ENCODE measurements around the gene PTK7. TPM values are rescaled to one million over a fixed set of nuclear protein-coding genes. Genes with fewer than 3 reads are reported as not detected.
"Not testable (repeated sequence)": the region's sequence is repeated elsewhere in the genome, so short reads cannot be mapped to it uniquely, and the experiment has no call there.

The PTK7 gene
- total and polyA plus RNA-seq, 4 experiments from 2014 or later = 0.08 to 0.42 (median 0.26) TPM; not detected in 1

DNA sequence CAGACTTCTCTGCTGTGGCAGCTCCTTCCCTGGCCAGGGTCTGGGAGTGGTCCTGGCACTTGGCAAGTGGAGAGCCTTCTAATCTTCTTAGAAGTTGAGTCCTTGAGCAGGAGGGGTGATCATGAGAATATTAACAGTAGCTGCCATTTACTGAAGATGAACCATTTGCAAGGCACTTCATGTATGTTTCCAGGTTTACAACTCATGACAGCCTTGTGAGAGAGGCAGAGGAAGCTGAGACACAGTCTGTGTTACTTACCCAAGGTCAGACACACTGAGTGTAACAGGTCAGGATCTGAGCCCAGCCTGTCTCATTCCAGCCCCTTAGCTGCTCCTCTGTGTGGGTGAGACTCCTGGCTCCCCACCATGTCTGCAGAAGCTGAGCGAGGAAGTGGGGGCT lies 49.4 kb downstream of the PTK7 start:
- no peaks in the 10 kb centered on the region for H3K36me3 ChIP-seq (ENCODE audit: insufficient read depth, low read length)
- intact Hi-C loops (cut with micrococcal nuclease) = no loop called here
- no peaks in the 10 kb centered on the region for H3K4me1 Mint-ChIP-seq

GRCh38 chr6:43127180-43127579 lies 51.1 kb downstream of the PTK7 start:
- no peak overlapping the region for H3K27ac Mint-ChIP-seq
- no peak overlapping the region for H3K4me3 Mint-ChIP-seq
- H3K9me3 Mint-ChIP-seq = no peaks in the 10 kb centered on the region
- no peaks in the 10 kb centered on the region for H3K4me1 Mint-ChIP-seq
- no peak overlapping the region for H3K4me3 ChIP-seq (ENCODE audit: low read length in 2 of 2)
- no peaks in the 10 kb centered on the region for H3K27me3 ChIP-seq (ENCODE audit: insufficient read depth, low read length)
- DNase-seq = no peak
- no peak overlapping the region for H3K27ac ChIP-seq (ENCODE audit: low read depth, low read length)
- no peaks in the 10 kb centered on the region for H3K9me3 ChIP-seq (ENCODE audit: control insufficient read depth in 1 of 2, low read length in 2 of 2)
- POLR2A ChIA-PET (ENCODE audit: partially characterized antibody) = no interaction called here
- intact Hi-C loops (cut with micrococcal nuclease) = no loop called here
- no peaks in the 10 kb centered on the region for H3K36me3 Mint-ChIP-seq
- peaks cover 0 to 2% of the 10 kb centered on the region in 2 donors for H3K27me3 Mint-ChIP-seq
- H3K4me1 ChIP-seq (ENCODE audit: insufficient read depth, low read length) = no peaks in the 10 kb centered on the region
- CTCF ChIA-PET (ENCODE audit: partially characterized antibody) = interaction anchor here (0.6 kb wide), 1 partner anchor 64 kb away, joined by 3 read pairs; no protein-coding TSS in a partner anchor
- H3K36me3 ChIP-seq (ENCODE audit: insufficient read depth, low read length) = no peaks in the 10 kb centered on the region

More for the DNA sequence above, 49.4 kb downstream of the PTK7 start:
- H3K4me3 Mint-ChIP-seq = no peak overlapping the region
- DNase-seq = no peak
- no peak overlapping the region for H3K4me3 ChIP-seq (ENCODE audit: low read length in 2 of 2)
- H3K9me3 ChIP-seq (ENCODE audit: control insufficient read depth in 1 of 2, low read length in 2 of 2) = no peaks in the 10 kb centered on the region
- H3K27ac ChIP-seq (ENCODE audit: low read depth, low read length) = no peak overlapping the region
- H3K4me1 ChIP-seq (ENCODE audit: insufficient read depth, low read length) = no peaks in the 10 kb centered on the region
- H3K27me3 Mint-ChIP-seq = peaks cover 0 to 2% of the 10 kb centered on the region in 2 donors
- no peak overlapping the region for H3K27ac Mint-ChIP-seq
- POLR2A ChIA-PET (ENCODE audit: partially characterized antibody) = no interaction called here
- no peaks in the 10 kb centered on the region for H3K9me3 Mint-ChIP-seq
- H3K36me3 Mint-ChIP-seq = no peaks in the 10 kb centered on the region
- CTCF ChIA-PET (ENCODE audit: partially characterized antibody) = no interaction called here
- no peaks in the 10 kb centered on the region for H3K27me3 ChIP-seq (ENCODE audit: insufficient read depth, low read length)

- Mint-ChIP-seq H3K4me1 (no peaks in the 10 kb centered on the region), H3K36me3 (no peaks in the 10 kb centered on the region), H3K9me3 (no peaks in the 10 kb centered on the region), H3K27me3 (peaks cover 0 to 2% of the 10 kb centered on the region in 2 donors), H3K27ac (no peak overlapping the region), H3K4me3 (no peak overlapping the region)
- no peaks in the 10 kb centered on the region for H3K36me3 ChIP-seq (ENCODE audit: insufficient read depth, low read length)
- H3K4me1 ChIP-seq (ENCODE audit: insufficient read depth, low read length) = no peaks in the 10 kb centered on the region
- ChIA-PET CTCF (ENCODE audit: partially characterized antibody) (interaction anchor here (0.6 kb wide), 1 partner anchor 64 kb away, joined by 3 read pairs; no protein-coding TSS in a partner anchor), POLR2A (ENCODE audit: partially characterized antibody) (no interaction called here)
- intact Hi-C loops (cut with micrococcal nuclease) = no loop called here
- H3K4me3 ChIP-seq (ENCODE audit: low read length in 2 of 2) = no peak overlapping the region
- no peak for DNase-seq
- no peaks in the 10 kb centered on the region for H3K9me3 ChIP-seq (ENCODE audit: control insufficient read depth in 1 of 2, low read length in 2 of 2)
- H3K27ac ChIP-seq (ENCODE audit: low read depth, low read length) = no peak overlapping the region
- no peaks in the 10 kb centered on the region for H3K27me3 ChIP-seq (ENCODE audit: insufficient read depth, low read length)
These were observed 51.8 kb downstream of the PTK7 start for GRCh38 chr6:43127877-43128276.

- CTCF ChIA-PET (ENCODE audit: partially characterized antibody) = interaction anchor here (1.1 to 1.8 kb wide), 2 partner anchors 14 to 227 kb away, joined by 3 to 7 read pairs; no protein-coding TSS in a partner anchor
- POLR2A ChIA-PET (ENCODE audit: partially characterized antibody) = no interaction called here
- DNase-seq = no peak
- Mint-ChIP-seq H3K27me3 (peaks cover 0 to 2% of the 10 kb centered on the region in 2 donors), H3K4me1 (no peaks in the 10 kb centered on the region), H3K36me3 (no peaks in the 10 kb centered on the region), H3K27ac (no peak overlapping the region), H3K9me3 (no peaks in the 10 kb centered on the region), H3K4me3 (no peak overlapping the region)
- Histone ChIP-seq H3K9me3 (ENCODE audit: control insufficient read depth in 1 of 2, low read length in 2 of 2) (no peaks in the 10 kb centered on the region), H3K36me3 (ENCODE audit: insufficient read depth, low read length) (no peaks in the 10 kb centered on the region), H3K27me3 (ENCODE audit: insufficient read depth, low read length) (no peaks in the 10 kb centered on the region), H3K4me3 (ENCODE audit: low read length in 2 of 2) (no peak overlapping the region), H3K27ac (ENCODE audit: low read depth, low read length) (no peak overlapping the region), H3K4me1 (ENCODE audit: insufficient read depth, low read length) (no peaks in the 10 kb centered on the region)
- intact Hi-C loops (cut with micrococcal nuclease) = no loop called here
These were observed 52.8 kb downstream of the PTK7 start for GRCh38 chr6:43128926-43129325.

GRCh38 chr6:43129434-43130194 lies 53.5 kb downstream of the PTK7 start:
- H3K4me1 ChIP-seq (ENCODE audit: insufficient read depth, low read length) = no peaks in the 10 kb centered on the region
- Mint-ChIP-seq H3K4me1 (no peaks in the 10 kb centered on the region), H3K27ac (peak overlapping the region in 1 of 7 donors; percentile 17), H3K4me3 (no peak overlapping the region), H3K9me3 (no peaks in the 10 kb centered on the region), H3K36me3 (no peaks in the 10 kb centered on the region), H3K27me3 (peaks cover 0 to 2% of the 10 kb centered on the region in 2 donors)
- no peaks in the 10 kb centered on the region for H3K36me3 ChIP-seq (ENCODE audit: insufficient read depth, low read length)
- ChIA-PET POLR2A (ENCODE audit: partially characterized antibody) (no interaction called here), CTCF (ENCODE audit: partially characterized antibody) (interaction anchor here (1.8 to 3.1 kb wide), 2 partner anchors 14 to 228 kb away, joined by 6 to 7 read pairs; no protein-coding TSS in a partner anchor)
- intact Hi-C loops (cut with micrococcal nuclease) = no loop called here
- no peak overlapping the region for H3K4me3 ChIP-seq (ENCODE audit: low read length in 2 of 2)
- H3K27me3 ChIP-seq (ENCODE audit: insufficient read depth, low read length) = no peaks in the 10 kb centered on the region
- DNase-seq = peak in 1 of 5 donors; percentile 6
- H3K27ac ChIP-seq (ENCODE audit: low read depth, low read length) = no peak overlapping the region
- H3K9me3 ChIP-seq (ENCODE audit: control insufficient read depth in 1 of 2, low read length in 2 of 2) = no peaks in the 10 kb centered on the region

DNA sequence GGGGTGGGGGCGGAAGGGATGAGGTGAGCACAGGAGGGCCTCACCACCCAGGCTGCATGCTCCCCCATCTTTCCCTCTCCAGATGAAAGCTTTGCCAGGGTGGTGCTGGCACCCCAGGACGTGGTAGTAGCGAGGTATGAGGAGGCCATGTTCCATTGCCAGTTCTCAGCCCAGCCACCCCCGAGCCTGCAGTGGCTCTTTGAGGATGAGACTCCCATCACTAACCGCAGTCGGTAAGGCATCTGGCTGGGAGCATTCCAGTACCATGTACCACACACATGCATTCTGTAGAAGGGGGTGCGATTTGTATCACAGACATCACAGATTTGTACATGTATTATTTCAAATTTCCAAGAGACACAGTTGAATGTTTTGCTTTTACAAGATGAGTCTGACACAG lies 54.3 kb downstream of the PTK7 start:
- Mint-ChIP-seq H3K36me3 (no peaks in the 10 kb centered on the region), H3K9me3 (no peaks in the 10 kb centered on the region), H3K27ac (no peak overlapping the region), H3K27me3 (peaks cover 0 to 2% of the 10 kb centered on the region in 2 donors), H3K4me3 (no peak overlapping the region), H3K4me1 (no peaks in the 10 kb centered on the region)
- Histone ChIP-seq H3K27ac (ENCODE audit: low read depth, low read length) (no peak overlapping the region), H3K4me3 (ENCODE audit: low read length in 2 of 2) (no peak overlapping the region), H3K27me3 (ENCODE audit: insufficient read depth, low read length) (no peaks in the 10 kb centered on the region), H3K4me1 (ENCODE audit: insufficient read depth, low read length) (no peaks in the 10 kb centered on the region), H3K9me3 (ENCODE audit: control insufficient read depth in 1 of 2, low read length in 2 of 2) (no peaks in the 10 kb centered on the region), H3K36me3 (ENCODE audit: insufficient read depth, low read length) (no peaks in the 10 kb centered on the region)
- DNase-seq = no peak
- POLR2A ChIA-PET (ENCODE audit: partially characterized antibody) = no interaction called here
- intact Hi-C loops (cut with micrococcal nuclease) = no loop called here
- CTCF ChIA-PET (ENCODE audit: partially characterized antibody) = interaction anchor here (1.8 to 3.1 kb wide), 2 partner anchors 13 to 229 kb away, joined by 6 to 7 read pairs; no protein-coding TSS in a partner anchor

DNA sequence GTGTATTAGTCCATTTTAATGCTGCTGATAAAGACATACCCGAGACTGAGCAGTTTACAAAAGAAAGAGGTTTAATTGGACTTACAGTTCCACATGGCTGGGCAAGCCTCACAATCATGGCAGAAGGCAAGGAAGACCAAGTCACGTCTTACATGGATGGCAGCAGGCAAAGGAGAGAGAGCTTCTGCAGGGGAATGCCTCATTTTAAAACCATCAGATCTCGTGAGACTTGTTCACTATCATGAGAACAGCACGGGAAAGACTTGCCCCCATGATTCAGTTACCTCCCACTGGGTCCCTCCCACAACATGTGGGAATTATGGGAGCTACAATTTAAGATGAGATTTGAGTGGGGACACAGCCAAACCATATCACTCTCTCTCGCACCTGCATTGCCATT lies 55.3 kb downstream of the PTK7 start:
- H3K27ac ChIP-seq (ENCODE audit: low read depth, low read length); H3K36me3 ChIP-seq (ENCODE audit: insufficient read depth, low read length); DNase-seq; intact Hi-C loops (cut with micrococcal nuclease); H3K4me1 Mint-ChIP-seq; H3K27ac Mint-ChIP-seq; H3K27me3 Mint-ChIP-seq; H3K9me3 Mint-ChIP-seq; H3K36me3 Mint-ChIP-seq; H3K27me3 ChIP-seq (ENCODE audit: insufficient read depth, low read length); H3K4me3 ChIP-seq (ENCODE audit: low read length in 2 of 2); H3K9me3 ChIP-seq (ENCODE audit: control insufficient read depth in 1 of 2, low read length in 2 of 2); H3K4me1 ChIP-seq (ENCODE audit: insufficient read depth, low read length): not testable (repeated sequence)
- CTCF ChIA-PET (ENCODE audit: partially characterized antibody) = interaction anchor here (0.8 to 3.1 kb wide), 2 partner anchors 12 to 230 kb away, joined by 3 to 6 read pairs; no protein-coding TSS in a partner anchor
- POLR2A ChIA-PET (ENCODE audit: partially characterized antibody) = interaction anchor here (0.8 kb wide), 1 partner anchor 12 kb away, joined by 3 read pairs; no protein-coding TSS in a partner anchor
- H3K4me3 Mint-ChIP-seq = peak overlapping the region in 1 of 8 donors; percentile 4
